Liver (tissue), 9 donors: ENCODE results near the gene NEK6. TPM values are rescaled to one million over a fixed set of nuclear protein-coding genes. Genes with fewer than 3 reads are reported as not detected.
A peak's percentile ranks its signal among the peaks of the same experiment; 100 is the strongest.

Source experiments
- DNase-seq: peaks from one replicate; pipeline ENCODE4 v3.0.0-alpha.2; 2017; ENCODE audit warnings: low spot score
- H3K27ac ChIP-seq, 2 donors: one replicate each; pipeline ENCODE4 v1.7.0; 2013; ENCODE audit warnings: inconsistent platforms in 2 of 2, low read length in 2 of 2, control low read depth in 1 of 2, low read depth in 1 of 2, mild to moderate bottlenecking in 1 of 2
- H3K27me3 ChIP-seq, 4 donors: one replicate each; pipeline versions ENCODE4 v1.6.1 to v1.7.0; 2013; ENCODE audit warnings: low read length in 3 of 4, inconsistent platforms in 1 of 4, mild to moderate bottlenecking in 1 of 4, moderate library complexity in 1 of 4; ENCODE audit not compliant: control insufficient read depth in 4 of 4, insufficient read depth in 4 of 4
- H3K36me3 ChIP-seq, 4 donors: one replicate each; pipeline versions ENCODE4 v1.6.1 to v1.7.0; 2013; ENCODE audit warnings: low read length in 3 of 4, mild to moderate bottlenecking in 3 of 4, low read depth in 1 of 4, moderate library complexity in 1 of 4; ENCODE audit not compliant: control insufficient read depth in 4 of 4, insufficient read depth in 3 of 4
- H3K4me1 ChIP-seq, 4 donors: one replicate each; pipeline versions ENCODE4 v1.6.1 to v1.7.0; 2013; ENCODE audit warnings: low read length in 3 of 4, mild to moderate bottlenecking in 3 of 4, moderate library complexity in 1 of 4; ENCODE audit not compliant: control insufficient read depth in 4 of 4, insufficient read depth in 4 of 4
- H3K4me3 ChIP-seq, 3 donors: one replicate each; pipeline versions ENCODE4 v1.6.1 to v1.7.0; 2013; ENCODE audit warnings: low read length in 3 of 3, control low read depth in 1 of 3, low read depth in 1 of 3, mild to moderate bottlenecking in 1 of 3
- H3K9ac ChIP-seq, 2 donors: one replicate each; pipeline ENCODE4 v1.7.0; 2013; ENCODE audit warnings: low read length in 2 of 2, mild to moderate bottlenecking in 2 of 2, moderate library complexity in 2 of 2, control low read depth in 1 of 2, low read depth in 1 of 2
- H3K9me3 ChIP-seq, 4 donors: one replicate each; pipeline versions ENCODE4 v1.6.1 to v1.7.0; 2013; ENCODE audit warnings: low read length in 3 of 4; ENCODE audit not compliant: control insufficient read depth in 4 of 4
- CTCF ChIP-seq: fragments of 150-350 bp; IDR thresholded peaks from 2 replicates; pipeline ENCODE4 v1.5.1; 2017; ENCODE audit warnings: improper control_type of control experiment, low read depth, low read length; ENCODE audit not compliant: missing input control
- GABPA ChIP-seq, 2 donors: IDR thresholded peaks in 1 of 2; conservative IDR thresholded peaks in 1 of 2; 2 replicates each; pipeline ENCODE4 v1.6.1; 2016; ENCODE audit warnings: antibody characterized with exemption in 2 of 2, mild to moderate bottlenecking in 1 of 2, moderate library complexity in 1 of 2
- JUND ChIP-seq, 2 donors: IDR thresholded peaks; 2 replicates each; pipeline ENCODE4 v1.6.1; 2016; ENCODE audit warnings: antibody characterized with exemption in 2 of 2
- MAX ChIP-seq: IDR thresholded peaks from 2 replicates; pipeline ENCODE4 v1.6.1; 2016; ENCODE audit warnings: antibody characterized with exemption
- NR2F2 ChIP-seq: IDR thresholded peaks from 2 replicates; pipeline ENCODE4 v1.6.1; 2016; ENCODE audit warnings: antibody characterized with exemption
- RAD21 ChIP-seq, 2 donors: IDR thresholded peaks; 2 replicates each; pipeline ENCODE4 v1.6.1; 2016; ENCODE audit warnings: antibody characterized with exemption in 2 of 2, mild to moderate bottlenecking in 2 of 2
- RXRA ChIP-seq, 2 donors: IDR thresholded peaks; 2 replicates each; pipeline ENCODE4 v1.6.1; 2017 to 2018; ENCODE audit warnings: antibody characterized with exemption in 2 of 2, mild to moderate bottlenecking in 1 of 2
- SP1 ChIP-seq: IDR thresholded peaks from 2 replicates; pipeline ENCODE4 v1.6.1; 2018; ENCODE audit warnings: antibody characterized with exemption, mild to moderate bottlenecking
- TAF1 ChIP-seq: conservative IDR thresholded peaks from 2 replicates; pipeline ENCODE4 v1.6.1; 2016; ENCODE audit warnings: antibody characterized with exemption, mild to moderate bottlenecking
- YY1 ChIP-seq: IDR thresholded peaks from 2 replicates; pipeline ENCODE4 v1.6.1; 2016; ENCODE audit warnings: antibody characterized with exemption, mild to moderate bottlenecking
- whole genome bisulfite sequencing: extraction: QIAGEN DNeasy Blood & Tissue Kit; methylation state at CpG from one replicate; pipeline ENCODE4 v1.1.7; 2013; 5-methylcytosine and 5-hydroxymethylcytosine counted together
- polyA plus RNA-seq, 2 donors: library from polyadenylated mRNA; stranded (reverse) in 1 of 2; unstranded in 1 of 2; fragments of 200-250 nt in 1 of 2; fragments of >200 nt in 1 of 2; fragmentation: Nextera tagmentation in 1 of 2; extraction: Ambion mirVana in 1 of 2; gene quantifications; one replicate each; pipeline versions ENCODE4 v1.2.1 to v1.2.3, GENCODE V29; 2013 to 2015
- total RNA-seq, 2 donors: library from RNA; depleted of rRNA; stranded (reverse); fragments of >200 nt; gene quantifications; one replicate each; pipeline ENCODE4 v1.2.3, GENCODE V29; 2014
- TF ChIP-seq, protein P1 (sequence below): IDR thresholded peaks from 2 replicates; pipeline ENCODE4 v1.6.1; 2016; ENCODE audit warnings: antibody characterized with exemption
- TF ChIP-seq, protein P2 (sequence below): IDR thresholded peaks from 2 replicates; pipeline ENCODE4 v1.6.1; 2016; ENCODE audit warnings: antibody characterized with exemption
- TF ChIP-seq, protein P3 (sequence below): IDR thresholded peaks from 2 replicates; pipeline ENCODE4 v1.6.1; 2016; ENCODE audit warnings: antibody characterized with exemption, mild to moderate bottlenecking
- donor health status: healthy.
- donor health status: healthy.
- donor health status: healthy.
- donor health status: healthy.
- donor health status: healthy.

Gene NEK6
- total and polyA plus RNA-seq, 4 donors: 32.5 to 49.7 (median 42.5) TPM

- TF ChIP-seq, protein P1, sequence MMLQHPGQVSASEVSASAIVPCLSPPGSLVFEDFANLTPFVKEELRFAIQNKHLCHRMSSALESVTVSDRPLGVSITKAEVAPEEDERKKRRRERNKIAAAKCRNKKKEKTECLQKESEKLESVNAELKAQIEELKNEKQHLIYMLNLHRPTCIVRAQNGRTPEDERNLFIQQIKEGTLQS: no peak
- TF ChIP-seq CTCF: no peak
Observed at GRCh38 chr9:124313940-124314339, 56.2 kb downstream of the NEK6 start (continued).

DNA sequence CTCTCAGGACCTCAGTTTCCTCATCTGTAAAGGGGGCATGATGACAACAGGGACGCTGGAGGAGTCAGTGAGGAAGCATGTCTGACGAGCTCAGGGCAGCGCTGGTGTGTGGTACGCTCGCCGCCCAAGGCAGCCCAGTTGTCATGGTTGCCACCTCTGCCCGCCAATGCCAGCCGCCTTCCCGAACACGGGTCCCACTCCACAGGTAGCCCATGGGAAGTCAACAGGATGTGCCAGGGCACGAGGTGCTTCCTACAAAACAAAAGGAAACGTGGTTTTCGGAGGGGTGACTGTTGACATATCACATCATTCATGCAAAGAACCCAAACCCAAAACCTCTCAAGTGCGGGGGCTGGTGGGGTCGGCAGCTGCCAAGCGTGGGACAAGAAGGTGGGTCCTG, 58.1 kb downstream of the NEK6 start:
- 86% methylated on average over 16 of the region's 16 CpGs for WGBS
- no peaks in the 10 kb centered on the region for H3K4me1 ChIP-seq
- DNase-seq: no peak
- H3K27ac ChIP-seq: no peak overlapping the region
- TF ChIP-seq, protein P2, sequence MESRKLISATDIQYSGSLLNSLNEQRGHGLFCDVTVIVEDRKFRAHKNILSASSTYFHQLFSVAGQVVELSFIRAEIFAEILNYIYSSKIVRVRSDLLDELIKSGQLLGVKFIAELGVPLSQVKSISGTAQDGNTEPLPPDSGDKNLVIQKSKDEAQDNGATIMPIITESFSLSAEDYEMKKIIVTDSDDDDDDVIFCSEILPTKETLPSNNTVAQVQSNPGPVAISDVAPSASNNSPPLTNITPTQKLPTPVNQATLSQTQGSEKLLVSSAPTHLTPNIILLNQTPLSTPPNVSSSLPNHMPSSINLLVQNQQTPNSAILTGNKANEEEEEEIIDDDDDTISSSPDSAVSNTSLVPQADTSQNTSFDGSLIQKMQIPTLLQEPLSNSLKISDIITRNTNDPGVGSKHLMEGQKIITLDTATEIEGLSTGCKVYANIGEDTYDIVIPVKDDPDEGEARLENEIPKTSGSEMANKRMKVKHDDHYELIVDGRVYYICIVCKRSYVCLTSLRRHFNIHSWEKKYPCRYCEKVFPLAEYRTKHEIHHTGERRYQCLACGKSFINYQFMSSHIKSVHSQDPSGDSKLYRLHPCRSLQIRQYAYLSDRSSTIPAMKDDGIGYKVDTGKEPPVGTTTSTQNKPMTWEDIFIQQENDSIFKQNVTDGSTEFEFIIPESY: no peak
- no peak for TF ChIP-seq NR2F2
- H3K36me3 ChIP-seq: peaks cover 11 to 53% (median 22%) of the 10 kb centered on the region in 4 donors
- no peaks in the 10 kb centered on the region for H3K9me3 ChIP-seq
- H3K9ac ChIP-seq: no peak overlapping the region
- H3K4me3 ChIP-seq: no peak overlapping the region
- H3K27me3 ChIP-seq: no peaks in the 10 kb centered on the region

- peaks cover 11 to 52% (median 24%) of the 10 kb centered on the region in 4 donors for H3K36me3 ChIP-seq
- no peaks in the 10 kb centered on the region for H3K9me3 ChIP-seq
- H3K27ac ChIP-seq: no peak overlapping the region
- WGBS: 65% methylated on average over 17 of the region's 17 CpGs
- DNase-seq: peak; percentile 70
- H3K4me1 ChIP-seq: no peaks in the 10 kb centered on the region
- no peaks in the 10 kb centered on the region for H3K27me3 ChIP-seq
- no peak overlapping the region for H3K9ac ChIP-seq
- TF ChIP-seq, protein P3, sequence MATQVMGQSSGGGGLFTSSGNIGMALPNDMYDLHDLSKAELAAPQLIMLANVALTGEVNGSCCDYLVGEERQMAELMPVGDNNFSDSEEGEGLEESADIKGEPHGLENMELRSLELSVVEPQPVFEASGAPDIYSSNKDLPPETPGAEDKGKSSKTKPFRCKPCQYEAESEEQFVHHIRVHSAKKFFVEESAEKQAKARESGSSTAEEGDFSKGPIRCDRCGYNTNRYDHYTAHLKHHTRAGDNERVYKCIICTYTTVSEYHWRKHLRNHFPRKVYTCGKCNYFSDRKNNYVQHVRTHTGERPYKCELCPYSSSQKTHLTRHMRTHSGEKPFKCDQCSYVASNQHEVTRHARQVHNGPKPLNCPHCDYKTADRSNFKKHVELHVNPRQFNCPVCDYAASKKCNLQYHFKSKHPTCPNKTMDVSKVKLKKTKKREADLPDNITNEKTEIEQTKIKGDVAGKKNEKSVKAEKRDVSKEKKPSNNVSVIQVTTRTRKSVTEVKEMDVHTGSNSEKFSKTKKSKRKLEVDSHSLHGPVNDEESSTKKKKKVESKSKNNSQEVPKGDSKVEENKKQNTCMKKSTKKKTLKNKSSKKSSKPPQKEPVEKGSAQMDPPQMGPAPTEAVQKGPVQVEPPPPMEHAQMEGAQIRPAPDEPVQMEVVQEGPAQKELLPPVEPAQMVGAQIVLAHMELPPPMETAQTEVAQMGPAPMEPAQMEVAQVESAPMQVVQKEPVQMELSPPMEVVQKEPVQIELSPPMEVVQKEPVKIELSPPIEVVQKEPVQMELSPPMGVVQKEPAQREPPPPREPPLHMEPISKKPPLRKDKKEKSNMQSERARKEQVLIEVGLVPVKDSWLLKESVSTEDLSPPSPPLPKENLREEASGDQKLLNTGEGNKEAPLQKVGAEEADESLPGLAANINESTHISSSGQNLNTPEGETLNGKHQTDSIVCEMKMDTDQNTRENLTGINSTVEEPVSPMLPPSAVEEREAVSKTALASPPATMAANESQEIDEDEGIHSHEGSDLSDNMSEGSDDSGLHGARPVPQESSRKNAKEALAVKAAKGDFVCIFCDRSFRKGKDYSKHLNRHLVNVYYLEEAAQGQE: no peak
- TF ChIP-seq GABPA (IDR thresholded peaks at IDR 0.05 in 1 of 2, conservative IDR thresholded peaks at IDR 0.05 in 1 of 2) (no peak), TAF1 (no peak), JUND (IDR thresholded peaks at IDR 0.05) (no peak), YY1 (no peak), SP1 (no peak), RAD21 (IDR thresholded peaks at IDR 0.05) (peak; percentile 84 to 93), RXRA (IDR thresholded peaks at IDR 0.05) (no peak), CTCF (peak; percentile 85), MAX (no peak)
- H3K4me3 ChIP-seq: no peak overlapping the region
Observed at GRCh38 chr9:124320062-124320973, 62.6 kb downstream of the NEK6 start.
